DND-41 (cell line): ENCODE data around the gene ATP8A2.

Source experiments
- ATAC-seq: fragments of 200-7000 bp; cut with Tn5 transposase; 3 replicates; pipeline ENCODE4 v1.9.1; 2021; ENCODE audit warnings: low read depth; ENCODE audit not compliant: insufficient read depth
- DNase-seq: peaks from one replicate; pipeline ENCODE4 v3.0.0-alpha.2; 2020
- H2AFZ ChIP-seq: 2 replicates; pipeline ENCODE4 v1.6.0; 2012; ENCODE audit warnings: low read depth, low read length
- H3K27ac ChIP-seq: 2 replicates; pipeline ENCODE4 v1.5.1; 2012; ENCODE audit warnings: low read length, inconsistent platforms
- H3K27me3 ChIP-seq: fragments of 200-600 bp; sonication (generic); 2 replicates; pipeline ENCODE4 v1.6.0; 2012; ENCODE audit warnings: low read length, mild to moderate bottlenecking, inconsistent platforms; ENCODE audit not compliant: insufficient read depth, poor library complexity
- H3K36me3 ChIP-seq: 2 replicates; pipeline ENCODE4 v1.5.1; 2012; ENCODE audit warnings: low read length, inconsistent platforms; ENCODE audit not compliant: insufficient read depth
- H3K4me1 ChIP-seq: 2 replicates; pipeline ENCODE4 v1.5.1; 2012; ENCODE audit warnings: mild to moderate bottlenecking, low read length; ENCODE audit not compliant: insufficient read depth
- H3K4me2 ChIP-seq: 2 replicates; pipeline ENCODE4 v1.6.0; 2012; ENCODE audit warnings: mild to moderate bottlenecking, moderate library complexity, low read length, inconsistent platforms; ENCODE audit not compliant: insufficient read depth
- H3K4me3 ChIP-seq, 2 experiments: fragments of 200-600 bp in 1 of 2; shearing (Covaris generic) in 1 of 2; 2 replicates each; pipeline ENCODE4 v1.5.1; 2012 to 2016; ENCODE audit warnings: inconsistent platforms in 2 of 2, low read length in 2 of 2, mild to moderate bottlenecking in 2 of 2, low read depth in 1 of 2, moderate library complexity in 1 of 2
- H3K79me2 ChIP-seq: 2 replicates; pipeline ENCODE4 v1.6.0; 2012; ENCODE audit warnings: low read length, inconsistent platforms; ENCODE audit not compliant: insufficient read depth
- H3K9ac ChIP-seq: 2 replicates; pipeline ENCODE4 v1.6.0; 2012; ENCODE audit warnings: low read depth, mild to moderate bottlenecking, inconsistent platforms, low read length, moderate library complexity
- H3K9me3 ChIP-seq: 2 replicates; pipeline ENCODE4 v1.5.1; 2012; ENCODE audit warnings: low read length, moderate library complexity, mild to moderate bottlenecking, inconsistent platforms; ENCODE audit not compliant: insufficient read depth, severe bottlenecking
- H4K20me1 ChIP-seq: 2 replicates; pipeline ENCODE4 v1.6.0; 2012; ENCODE audit warnings: low read length; ENCODE audit not compliant: insufficient read depth
- EZH2 ChIP-seq: IDR thresholded peaks from 3 replicates; pipeline ENCODE4 v1.6.1; 2012; ENCODE audit warnings: borderline replicate concordance, low read depth, mild to moderate bottlenecking, moderate library complexity, low read length, inconsistent platforms; ENCODE audit not compliant: severe bottlenecking
- TF ChIP-seq, protein P1 (sequence below): IDR thresholded peaks from 2 replicates; pipeline ENCODE4 v1.5.1; 2012; ENCODE audit warnings: borderline replicate concordance, low read length, moderate library complexity, mild to moderate bottlenecking; ENCODE audit not compliant: poor library complexity, severe bottlenecking; ENCODE audit errors: extremely low read depth

ATP8A2 gene

DNA sequence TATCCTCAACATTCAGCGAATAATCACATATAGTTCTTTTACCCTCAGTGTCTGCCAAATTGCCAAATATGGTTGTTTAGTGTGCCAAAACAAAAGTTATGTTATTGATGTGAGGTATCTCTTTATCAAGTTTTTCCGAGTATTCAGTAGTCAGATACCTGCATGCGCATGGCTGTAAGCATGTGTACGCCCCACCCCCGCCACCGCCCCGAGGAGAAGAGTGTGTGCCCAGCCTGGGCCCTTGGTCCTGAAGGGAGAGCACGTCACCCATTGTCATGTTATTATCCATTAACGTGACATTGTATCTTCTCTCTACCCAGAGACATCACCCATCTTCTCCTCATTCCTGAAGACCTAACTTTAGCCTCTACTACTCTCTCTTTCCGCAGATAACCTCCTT is 533.1 kb downstream of the ATP8A2 start:
- no peak overlapping the region for H3K9ac ChIP-seq
- no peak overlapping the region for H3K4me3 ChIP-seq
- H2AFZ ChIP-seq, result no peak overlapping the region
- no peak for TF ChIP-seq EZH2
- TF ChIP-seq, protein P1, sequence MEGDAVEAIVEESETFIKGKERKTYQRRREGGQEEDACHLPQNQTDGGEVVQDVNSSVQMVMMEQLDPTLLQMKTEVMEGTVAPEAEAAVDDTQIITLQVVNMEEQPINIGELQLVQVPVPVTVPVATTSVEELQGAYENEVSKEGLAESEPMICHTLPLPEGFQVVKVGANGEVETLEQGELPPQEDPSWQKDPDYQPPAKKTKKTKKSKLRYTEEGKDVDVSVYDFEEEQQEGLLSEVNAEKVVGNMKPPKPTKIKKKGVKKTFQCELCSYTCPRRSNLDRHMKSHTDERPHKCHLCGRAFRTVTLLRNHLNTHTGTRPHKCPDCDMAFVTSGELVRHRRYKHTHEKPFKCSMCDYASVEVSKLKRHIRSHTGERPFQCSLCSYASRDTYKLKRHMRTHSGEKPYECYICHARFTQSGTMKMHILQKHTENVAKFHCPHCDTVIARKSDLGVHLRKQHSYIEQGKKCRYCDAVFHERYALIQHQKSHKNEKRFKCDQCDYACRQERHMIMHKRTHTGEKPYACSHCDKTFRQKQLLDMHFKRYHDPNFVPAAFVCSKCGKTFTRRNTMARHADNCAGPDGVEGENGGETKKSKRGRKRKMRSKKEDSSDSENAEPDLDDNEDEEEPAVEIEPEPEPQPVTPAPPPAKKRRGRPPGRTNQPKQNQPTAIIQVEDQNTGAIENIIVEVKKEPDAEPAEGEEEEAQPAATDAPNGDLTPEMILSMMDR, result no peak
- no peaks in the 10 kb centered on the region for H3K36me3 ChIP-seq
- H3K4me2 ChIP-seq, result no peak overlapping the region
- H3K79me2 ChIP-seq, result no peaks in the 10 kb centered on the region
- no peaks in the 10 kb centered on the region for H3K27me3 ChIP-seq
- H3K27ac ChIP-seq, result peak overlapping the region; percentile 73
- no peak for DNase-seq
- no peak for ATAC-seq
- H3K9me3 ChIP-seq, result no peaks in the 10 kb centered on the region
- no peaks in the 10 kb centered on the region for H4K20me1 ChIP-seq
- peaks cover 72% of the 10 kb centered on the region for H3K4me1 ChIP-seq

DNA sequence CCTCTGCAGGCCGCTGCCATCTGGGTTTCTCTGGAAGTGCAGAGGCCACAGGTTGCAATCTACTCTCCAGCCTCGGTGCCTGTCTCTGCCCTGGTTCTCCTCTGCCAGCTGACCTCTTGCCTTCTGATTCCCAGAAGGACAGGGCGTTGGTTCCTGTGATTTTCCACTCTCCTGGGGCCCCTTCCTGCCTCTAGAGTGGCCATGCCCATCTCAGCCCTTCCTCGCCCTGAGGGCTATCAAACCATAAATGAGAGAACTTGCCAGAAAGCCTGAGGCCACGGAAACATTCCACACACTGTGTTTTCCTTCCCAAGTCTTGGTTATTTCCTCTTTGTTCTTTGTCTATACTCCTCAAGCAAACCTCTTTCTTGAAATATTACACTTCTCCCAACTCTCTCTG is 533.8 kb downstream of the ATP8A2 start:
- H3K9me3 ChIP-seq, result no peaks in the 10 kb centered on the region
- no peaks in the 10 kb centered on the region for H4K20me1 ChIP-seq
- no peak for ATAC-seq
- TF ChIP-seq, protein P1, result no peak
- no peak for TF ChIP-seq EZH2
- no peak overlapping the region for H3K4me3 ChIP-seq
- no peaks in the 10 kb centered on the region for H3K27me3 ChIP-seq
- H3K9ac ChIP-seq, result peak overlapping the region; percentile 14
- peak overlapping the region; percentile 27 for H3K4me2 ChIP-seq
- H3K4me1 ChIP-seq, result peaks cover 64% of the 10 kb centered on the region
- H3K79me2 ChIP-seq, result no peaks in the 10 kb centered on the region
- no peak for DNase-seq
- peak overlapping the region; percentile 57 for H2AFZ ChIP-seq
- H3K27ac ChIP-seq, result peak overlapping the region; percentile 66
- H3K36me3 ChIP-seq, result no peaks in the 10 kb centered on the region

DNA sequence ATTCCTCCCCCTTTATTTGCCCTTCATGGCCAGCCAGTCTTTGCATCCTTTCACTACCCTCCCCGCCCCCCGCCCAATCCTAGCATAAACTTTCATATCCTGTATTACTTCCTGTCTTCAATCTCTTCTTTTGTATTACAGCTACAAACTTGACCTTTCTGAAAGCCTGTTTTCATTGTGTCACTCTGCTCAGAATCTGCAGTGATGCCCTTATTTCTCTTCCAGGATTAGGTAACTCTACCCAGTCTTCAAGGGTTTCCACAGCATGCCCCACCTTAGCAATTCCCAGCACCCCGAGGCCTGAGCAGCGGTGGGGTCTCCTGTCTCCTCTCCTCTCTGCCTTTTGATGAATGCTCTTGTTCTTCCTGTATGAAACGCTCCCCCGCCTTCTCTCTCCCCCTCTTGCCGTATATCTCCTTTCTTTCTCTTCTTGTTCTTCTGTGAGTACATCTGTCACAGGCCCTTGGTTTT is 534.5 kb downstream of the ATP8A2 start:
- ATAC-seq (peak; percentile 45), DNase-seq (peak; percentile 50)
- Histone ChIP-seq H3K79me2 (no peaks in the 10 kb centered on the region), H3K27me3 (no peaks in the 10 kb centered on the region), H3K36me3 (no peaks in the 10 kb centered on the region), H3K4me2 (peak overlapping the region; percentile 27), H3K9ac (peak overlapping the region; percentile 14), H3K4me1 (peaks cover 58% of the 10 kb centered on the region), H3K9me3 (no peaks in the 10 kb centered on the region), H2AFZ (peak overlapping the region; percentile 57), H3K4me3 (no peak overlapping the region), H3K27ac (peak overlapping the region; percentile 66), H4K20me1 (no peaks in the 10 kb centered on the region)
- no peak for TF ChIP-seq EZH2
- TF ChIP-seq, protein P1, result no peak

DNA sequence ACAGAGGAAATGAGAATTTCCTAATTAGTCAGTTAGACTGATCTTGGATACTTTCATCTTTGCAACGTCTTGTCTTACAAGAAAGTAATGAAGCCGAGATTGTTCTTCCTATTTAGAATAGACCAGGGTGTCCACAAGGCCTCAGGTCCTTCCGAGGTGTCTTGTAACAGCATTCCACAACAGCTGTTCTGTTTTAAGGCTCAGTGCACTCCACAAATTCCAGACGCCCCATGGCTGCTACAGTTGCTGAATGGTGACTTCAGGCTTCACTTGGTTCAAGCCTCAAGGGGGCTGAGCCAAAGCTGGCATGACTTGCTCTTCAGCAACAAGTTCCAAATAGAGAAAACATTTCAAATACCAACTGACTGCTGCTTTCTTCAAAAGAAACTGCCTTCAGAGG is 536.6 kb downstream of the ATP8A2 start:
- peaks cover 37% of the 10 kb centered on the region for H3K4me1 ChIP-seq
- no peaks in the 10 kb centered on the region for H3K9me3 ChIP-seq
- no peak overlapping the region for H2AFZ ChIP-seq
- H3K27ac ChIP-seq, result no peak overlapping the region
- H3K4me3 ChIP-seq, result no peak overlapping the region
- no peak overlapping the region for H3K9ac ChIP-seq
- no peak for TF ChIP-seq EZH2
- TF ChIP-seq, protein P1, result no peak
- no peaks in the 10 kb centered on the region for H3K79me2 ChIP-seq
- DNase-seq (no peak), ATAC-seq (no peak)
- H3K4me2 ChIP-seq, result no peak overlapping the region
- H3K27me3 ChIP-seq, result no peaks in the 10 kb centered on the region
- H4K20me1 ChIP-seq, result no peaks in the 10 kb centered on the region
- no peaks in the 10 kb centered on the region for H3K36me3 ChIP-seq
